Non-pigmented ciliary epithelial cell (primary cell): ENCODE results near the gene SLC41A3.
"Not testable (repeated sequence)": the region's sequence is repeated elsewhere in the genome, so short reads cannot be mapped to it uniquely, and the experiment has no call there.

Experiments
- DNase-seq: peaks from one replicate; pipeline ENCODE4 v3.0.0-alpha.2; 2010; ENCODE audit warnings: low read depth

The SLC41A3 gene

GRCh38 chr3:125996751-125997150, 87.2 kb downstream of the SLC41A3 start:
- DNase-seq: not testable (repeated sequence)

GRCh38 chr3:125990253-125990970, 93.5 kb downstream of the SLC41A3 start:
- peak; percentile 71 for DNase-seq

- not testable (repeated sequence) for DNase-seq
Observed at GRCh38 chr3:125984951-125985350, 99.0 kb downstream of the SLC41A3 start.

GRCh38 chr3:125977104-125977503, 106.8 kb downstream of the SLC41A3 start:
- DNase-seq: not testable (repeated sequence)

GRCh38 chr3:125976003-125976390, 107.9 kb downstream of the SLC41A3 start:
- not testable (repeated sequence) for DNase-seq

- DNase-seq: not testable (repeated sequence)
Observed at GRCh38 chr3:125975245-125976002, 108.5 kb downstream of the SLC41A3 start.

- not testable (repeated sequence) for DNase-seq
Observed at GRCh38 chr3:125971997-125972944, 111.7 kb downstream of the SLC41A3 start.

- not testable (repeated sequence) for DNase-seq
Observed at GRCh38 chr3:125968701-125969592, 115.0 kb downstream of the SLC41A3 start, which contains the start of gene ROPN1B. Gene ROPN1B, plus strand, starts transcription at chr3:125969178. Its CDS starts 2,877 bp downstream, at chr3:125972055.

- DNase-seq: not testable (repeated sequence)
Observed at GRCh38 chr3:125968121-125968520, 115.8 kb downstream of the SLC41A3 start.

GRCh38 chr3:125967156-125967555, 116.8 kb downstream of the SLC41A3 start:
- DNase-seq: no peak

- no peak for DNase-seq
Observed at GRCh38 chr3:125965505-125965904, 118.4 kb downstream of the SLC41A3 start.

GRCh38 chr3:125963834-125964233, 120.1 kb downstream of the SLC41A3 start:
- DNase-seq: not testable (repeated sequence)

- no peak for DNase-seq
Observed at GRCh38 chr3:125961289-125961589, 122.7 kb downstream of the SLC41A3 start.

- no peak for DNase-seq
Observed at GRCh38 chr3:125960456-125961288, 123.3 kb downstream of the SLC41A3 start.

GRCh38 chr3:125960066-125960424, 123.9 kb downstream of the SLC41A3 start:
- DNase-seq: no peak

GRCh38 chr3:125959317-125960065, 124.4 kb downstream of the SLC41A3 start:
- DNase-seq: no peak

GRCh38 chr3:125958511-125959316, 125.2 kb downstream of the SLC41A3 start:
- DNase-seq: no peak

- no peak for DNase-seq
Observed at GRCh38 chr3:125957674-125958510, 126.0 kb downstream of the SLC41A3 start.
